ENCODE measurements around the gene DEDD. TPM values are rescaled to one million over a fixed set of nuclear protein-coding genes. Genes with fewer than 3 reads are reported as not detected.

Gene DEDD
- total RNA-seq, 3 donors from 2014 or later (not counting 1 experiment from before 2014, with no cell fraction given) = 40.6 to 44.0 (median 43.0) TPM

DNA sequence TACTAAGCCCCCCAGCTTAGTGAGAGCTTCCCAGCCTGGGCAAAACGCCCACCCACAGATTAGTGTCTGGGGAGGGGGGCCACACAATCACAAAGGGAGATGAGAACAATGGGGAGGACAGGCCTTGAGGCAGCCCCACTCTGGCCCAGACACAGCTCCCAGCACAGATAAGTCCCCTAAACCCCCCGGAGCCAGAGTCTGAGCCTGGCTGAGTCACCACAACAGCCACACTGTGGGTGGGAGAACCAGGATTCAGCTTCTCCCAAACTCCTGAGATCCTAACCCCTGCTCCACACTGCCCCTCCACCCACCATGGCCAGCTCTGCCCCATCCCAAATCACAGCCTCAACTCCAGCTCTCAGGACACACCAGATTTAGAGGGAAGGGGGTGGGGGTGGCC is 47.3 kb downstream of the DEDD start:
- H3K27ac Mint-ChIP-seq = no peak overlapping the region
- Histone ChIP-seq H3K9me3 (ENCODE audit: control insufficient read depth, insufficient read depth, low read length) (no peaks in the 10 kb centered on the region), H3K27ac (ENCODE audit: low read length) (no peak overlapping the region), H3K4me1 (ENCODE audit: control insufficient read depth, insufficient read depth, low read length) (peaks cover 6% of the 10 kb centered on the region), H3K4me3 (ENCODE audit: low read length) (no peak overlapping the region), H3K36me3 (ENCODE audit: control insufficient read depth, insufficient read depth, low read length) (no peaks in the 10 kb centered on the region), H3K27me3 (ENCODE audit: control insufficient read depth, insufficient read depth, low read length) (no peaks in the 10 kb centered on the region)
- H3K4me1 Mint-ChIP-seq = no peaks in the 10 kb centered on the region
- H3K27me3 Mint-ChIP-seq (ENCODE audit: low read depth in 2 of 2) = peaks cover 0 to 2% of the 10 kb centered on the region in 2 donors
- DNase-seq (no peak), ATAC-seq (no peak)
- H3K9me3 Mint-ChIP-seq = no peaks in the 10 kb centered on the region
- H3K36me3 Mint-ChIP-seq = no peaks in the 10 kb centered on the region
- no peak overlapping the region for H3K4me3 Mint-ChIP-seq
- TF ChIP-seq CTCF (IDR thresholded peaks at IDR 0.05) = no peak
- 81% methylated on average over 1 of the region's 2 CpGs for WGBS (ENCODE audit: insufficient coverage)
- intact Hi-C loops (cut with micrococcal nuclease) = no loop called here

DNA sequence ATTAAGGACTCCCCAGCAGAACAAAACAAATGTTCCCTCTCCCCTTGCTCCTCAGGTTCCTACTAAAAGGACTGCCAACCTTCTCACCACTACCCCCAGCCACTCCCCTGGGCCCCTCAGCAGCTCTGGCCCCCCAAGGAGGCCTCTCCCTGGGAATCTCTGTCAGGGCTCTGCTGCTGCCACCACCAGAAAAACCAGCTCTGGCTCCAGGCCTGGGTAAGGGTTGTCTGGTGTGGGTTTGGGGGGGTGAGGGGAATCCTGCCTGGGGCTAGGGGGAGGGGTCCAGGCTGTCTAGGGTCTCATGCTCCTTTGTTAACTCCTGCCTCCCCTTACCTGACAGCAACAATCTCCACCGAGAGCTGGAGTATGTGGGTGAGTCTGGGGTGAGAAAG is 47.9 kb downstream of the DEDD start:
- H3K27me3 Mint-ChIP-seq (ENCODE audit: low read depth in 2 of 2) = peaks cover 0 to 2% of the 10 kb centered on the region in 2 donors
- H3K9me3 Mint-ChIP-seq = no peaks in the 10 kb centered on the region
- no peaks in the 10 kb centered on the region for H3K36me3 Mint-ChIP-seq
- Histone ChIP-seq H3K27me3 (ENCODE audit: control insufficient read depth, insufficient read depth, low read length) (no peaks in the 10 kb centered on the region), H3K4me3 (ENCODE audit: low read length) (no peak overlapping the region), H3K36me3 (ENCODE audit: control insufficient read depth, insufficient read depth, low read length) (no peaks in the 10 kb centered on the region), H3K9me3 (ENCODE audit: control insufficient read depth, insufficient read depth, low read length) (no peaks in the 10 kb centered on the region), H3K4me1 (ENCODE audit: control insufficient read depth, insufficient read depth, low read length) (peaks cover 6% of the 10 kb centered on the region), H3K27ac (ENCODE audit: low read length) (no peak overlapping the region)
- no peaks in the 10 kb centered on the region for H3K4me1 Mint-ChIP-seq
- WGBS (ENCODE audit: insufficient coverage) = no CpG with 5 or more reads among the region's 1 CpG
- TF ChIP-seq CTCF (IDR thresholded peaks at IDR 0.05) = no peak
- ATAC-seq = no peak
- no peak for DNase-seq
- intact Hi-C loops (cut with micrococcal nuclease) = no loop called here
- H3K4me3 Mint-ChIP-seq = no peak overlapping the region
- H3K27ac Mint-ChIP-seq = no peak overlapping the region

- Histone ChIP-seq H3K4me3 (ENCODE audit: low read length) (no peak overlapping the region), H3K4me1 (ENCODE audit: control insufficient read depth, insufficient read depth, low read length) (peaks cover 6% of the 10 kb centered on the region), H3K36me3 (ENCODE audit: control insufficient read depth, insufficient read depth, low read length) (no peaks in the 10 kb centered on the region), H3K9me3 (ENCODE audit: control insufficient read depth, insufficient read depth, low read length) (no peaks in the 10 kb centered on the region), H3K27ac (ENCODE audit: low read length) (no peak overlapping the region), H3K27me3 (ENCODE audit: control insufficient read depth, insufficient read depth, low read length) (no peaks in the 10 kb centered on the region)
- no peak overlapping the region for H3K27ac Mint-ChIP-seq
- H3K4me3 Mint-ChIP-seq = no peak overlapping the region
- WGBS (ENCODE audit: insufficient coverage) = 84% methylated on average over 10 of the region's 10 CpGs
- TF ChIP-seq CTCF (IDR thresholded peaks at IDR 0.05) = no peak
- ATAC-seq (no peak), DNase-seq (no peak)
- no peaks in the 10 kb centered on the region for H3K4me1 Mint-ChIP-seq
- no peaks in the 10 kb centered on the region for H3K36me3 Mint-ChIP-seq
- peaks cover 0 to 2% of the 10 kb centered on the region in 2 donors for H3K27me3 Mint-ChIP-seq (ENCODE audit: low read depth in 2 of 2)
- intact Hi-C loops (cut with micrococcal nuclease) = no loop called here
- H3K9me3 Mint-ChIP-seq = no peaks in the 10 kb centered on the region
Observed at GRCh38 chr1:161083748-161084596, 48.5 kb downstream of the DEDD start.

Measured in natural killer cell (primary cell).